HepG2 (cell line): Measurements from ENCODE around the gene CNKSR3. TPM values are rescaled to one million over a fixed set of nuclear protein-coding genes. Genes with fewer than 3 reads are reported as not detected.
A peak's percentile ranks its signal among the peaks of the same experiment; 100 is the strongest.

ENCODE experiments used
- ASH2L ChIP-seq: fragments of 300-600, 200-600 bp; sonication (generic); IDR thresholded peaks from 2 replicates; pipeline ENCODE4 v1.7.0; 2017; ENCODE audit warnings: low read depth, mild to moderate bottlenecking, moderate library complexity, mixed read lengths, low read length; ENCODE audit not compliant: insufficient read length
- BCL6 ChIP-seq: IDR thresholded peaks from 2 replicates; pipeline ENCODE4 v1.6.1; 2016; ENCODE audit warnings: missing genetic modification reagents, missing compliant biosample characterization
- ELF3 ChIP-seq: IDR thresholded peaks from 2 replicates; pipeline ENCODE4 v1.6.1; 2016; ENCODE audit warnings: missing genetic modification reagents, missing compliant biosample characterization
- EP300 ChIP-seq, 3 experiments: sonication (generic) in 1 of 3; formaldehyde crosslinking in 1 of 3; IDR thresholded peaks; 2 replicates each; pipeline versions ENCODE4 v1.5.1 to v1.6.1; 2011 to 2020; ENCODE audit warnings: low read depth in 2 of 3, low read length in 2 of 3, borderline replicate concordance in 1 of 3, improper control_type of control experiment in 1 of 3, mild to moderate bottlenecking in 1 of 3, missing genetic modification reagents in 1 of 3, moderate library complexity in 1 of 3
- ERF ChIP-seq: IDR thresholded peaks from 2 replicates; pipeline ENCODE4 v1.6.1; 2018; ENCODE audit warnings: missing biosample characterization, missing genetic modification reagents
- ETV5 ChIP-seq: IDR thresholded peaks from 2 replicates; pipeline ENCODE4 v1.6.1; 2018; ENCODE audit warnings: missing biosample characterization, missing genetic modification reagents, inconsistent platforms, borderline replicate concordance
- NCOA2 ChIP-seq: sonication (generic); formaldehyde crosslinking; IDR thresholded peaks from 2 replicates; pipeline ENCODE4 v1.8.0; 2022; ENCODE audit warnings: inconsistent platforms
- SAP130 ChIP-seq: IDR thresholded peaks from 2 replicates; pipeline ENCODE4 v1.6.1; 2016; ENCODE audit warnings: low read depth
- ZMYM4 ChIP-seq: sonication (generic); formaldehyde crosslinking; IDR thresholded peaks from 2 replicates; pipeline ENCODE4 v1.8.1; 2023; ENCODE audit warnings: mild to moderate bottlenecking, missing genetic modification reagents
- ZNF260 ChIP-seq: sonication (generic); formaldehyde crosslinking; IDR thresholded peaks from 2 replicates; pipeline ENCODE4 v1.4.0; 2020; ENCODE audit warnings: missing genetic modification reagents, low read depth, mild to moderate bottlenecking, borderline replicate concordance
- ZNF614 ChIP-seq: IDR thresholded peaks from 2 replicates; pipeline ENCODE4 v1.6.1; 2018; ENCODE audit warnings: missing biosample characterization, missing genetic modification reagents, inconsistent platforms, borderline replicate concordance
- ZSCAN31 ChIP-seq: sonication (generic); formaldehyde crosslinking; IDR thresholded peaks from 2 replicates; pipeline ENCODE4 v1.5.0; 2020; ENCODE audit warnings: low read depth, mild to moderate bottlenecking, missing genetic modification reagents
- ZSCAN9 ChIP-seq: IDR thresholded peaks from 2 replicates; pipeline ENCODE4 v1.6.1; 2016; ENCODE audit warnings: borderline replicate concordance
- polyA plus RNA-seq, 8 experiments: library from polyadenylated mRNA; depleted of rRNA in 3 of 8; stranded (reverse) in 7 of 8; unstranded in 1 of 8; fragments of >200 nt; fragmentation: Illumina TruSeq in 4 of 8; extraction: Trizol in 4 of 8; gene quantifications; 2 replicates each; pipeline versions ENCODE4 v1.2.1 to v1.2.3, GENCODE V29; 2011 to 2016; ENCODE audit warnings: low read depth in 4 of 8, missing spikeins in 1 of 8, mixed read lengths in 1 of 8; ENCODE audit not compliant: insufficient read depth in 1 of 8
- total RNA-seq, 5 experiments: library from RNA; depleted of rRNA; stranded (reverse); fragments of >200 nt; fragmentation: Illumina TruSeq; extraction: Trizol; gene quantifications; 2 replicates each; pipeline ENCODE4 v1.2.3, GENCODE V29; 2016; ENCODE audit warnings: low read depth in 1 of 5
- TF ChIP-seq, protein P1 (sequence below): sonication (generic); formaldehyde crosslinking; IDR thresholded peaks from 2 replicates; pipeline ENCODE4 v1.5.1; 2020; ENCODE audit warnings: mild to moderate bottlenecking, missing genetic modification reagents
- TF ChIP-seq, protein P2 (sequence below): sonication (generic); formaldehyde crosslinking; conservative IDR thresholded peaks from 2 replicates; pipeline ENCODE4 v1.8.0; 2022; ENCODE audit warnings: low read depth, missing genetic modification reagents
- TF ChIP-seq, protein P3 (sequence below): sonication (generic); formaldehyde crosslinking; IDR thresholded peaks from 2 replicates; pipeline ENCODE4 v1.4.0; 2020; ENCODE audit warnings: missing genetic modification reagents, mild to moderate bottlenecking, borderline replicate concordance
- TF ChIP-seq, protein P4 (sequence below): sonication (generic); formaldehyde crosslinking; IDR thresholded peaks from 2 replicates; pipeline ENCODE4 v1.4.0; 2020; ENCODE audit warnings: missing genetic modification reagents, borderline replicate concordance

The CNKSR3 gene
- total and polyA plus RNA-seq, 2 of the 13 experiments (the other 11 are each of a cell fraction or from before 2014, with no cell fraction given): 9.2 to 38.6 TPM

DNA sequence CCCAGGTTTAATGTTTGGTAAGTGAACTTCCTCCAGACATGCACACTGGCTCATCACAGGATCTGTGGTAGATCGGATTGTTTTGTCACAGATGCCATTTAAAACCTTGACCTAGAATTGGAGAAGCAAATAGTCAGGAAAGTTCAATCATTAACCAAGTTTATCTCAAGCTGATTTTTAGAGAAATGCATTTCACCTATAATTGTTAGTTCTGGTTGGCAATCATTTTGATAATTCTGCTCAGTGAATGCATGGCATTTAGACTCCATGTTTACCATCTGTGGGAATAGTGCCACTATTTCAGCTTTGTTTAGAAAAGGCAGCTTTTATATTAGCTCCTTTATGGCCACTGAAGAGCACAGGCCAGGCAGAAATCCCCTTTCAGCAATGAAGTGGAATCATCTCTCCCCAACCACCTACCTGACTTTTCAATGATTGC, 80.0 kb downstream of the CNKSR3 start (continued):
- TF ChIP-seq, protein P1, sequence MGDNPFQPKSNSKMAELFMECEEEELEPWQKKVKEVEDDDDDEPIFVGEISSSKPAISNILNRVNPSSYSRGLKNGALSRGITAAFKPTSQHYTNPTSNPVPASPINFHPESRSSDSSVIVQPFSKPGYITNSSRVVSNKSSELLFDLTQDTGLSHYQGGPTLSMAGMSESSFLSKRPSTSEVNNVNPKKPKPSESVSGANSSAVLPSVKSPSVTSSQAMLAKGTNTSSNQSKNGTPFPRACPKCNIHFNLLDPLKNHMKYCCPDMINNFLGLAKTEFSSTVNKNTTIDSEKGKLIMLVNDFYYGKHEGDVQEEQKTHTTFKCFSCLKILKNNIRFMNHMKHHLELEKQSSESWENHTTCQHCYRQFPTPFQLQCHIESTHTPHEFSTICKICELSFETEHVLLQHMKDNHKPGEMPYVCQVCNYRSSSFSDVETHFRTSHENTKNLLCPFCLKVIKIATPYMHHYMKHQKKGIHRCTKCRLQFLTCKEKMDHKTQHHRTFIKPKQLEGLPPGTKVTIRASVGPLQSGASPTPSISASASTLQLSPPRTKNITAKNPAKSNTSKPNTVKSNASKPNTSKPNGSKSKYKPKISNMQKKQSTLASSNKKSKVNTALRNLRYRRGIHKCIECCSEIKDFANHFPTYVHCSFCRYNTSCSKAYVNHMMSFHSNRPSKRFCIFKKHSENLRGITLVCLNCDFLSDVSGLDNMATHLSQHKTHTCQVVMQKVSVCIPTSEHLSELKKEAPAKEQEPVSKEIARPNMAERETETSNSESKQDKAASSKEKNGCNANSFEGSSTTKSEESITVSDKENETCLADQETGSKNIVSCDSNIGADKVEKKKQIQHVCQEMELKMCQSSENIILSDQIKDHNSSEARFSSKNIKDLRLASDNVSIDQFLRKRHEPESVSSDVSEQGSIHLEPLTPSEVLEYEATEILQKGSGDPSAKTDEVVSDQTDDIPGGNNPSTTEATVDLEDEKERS (CRISPR knock-in tag): 0 out of 2 replicates have a peak, but pooled peaks have one; percentile 44
- TF ChIP-seq ASH2L (peak; percentile 94), ZMYM4 (CRISPR knock-in tag) (peak; percentile 72), EP300 (IDR thresholded peaks at IDR 0.05; ENCODE audit: low read depth in 2 of 2, low read length in 2 of 2) (peak in 1 of 2 experiments; percentile 68; a peak in 2 of 4 replicates), EP300 (CRISPR knock-in tag; IDR thresholded peaks at IDR 0.05; ENCODE audit: borderline replicate concordance) (no peak), ZNF260 (CRISPR knock-in tag) (no peak), NCOA2 (CRISPR knock-in tag) (peak; percentile 56), ERF (CRISPR knock-in tag) (peak; percentile 15; the same call in 1 of the 2 replicates), BCL6 (CRISPR knock-in tag) (peak; percentile 82), ZSCAN9 (CRISPR knock-in tag) (peak; percentile 21; the same call in 1 of the 2 replicates), ETV5 (peak; percentile 29; the same call in 1 of the 2 replicates), SAP130 (peak; percentile 61), ZNF614 (0 out of 2 replicates have a peak, but pooled peaks have one; percentile 43), ELF3 (CRISPR knock-in tag) (peak; percentile 47; the same call in 1 of the 2 replicates), ZSCAN31 (CRISPR knock-in tag) (0 out of 2 replicates have a peak, but pooled peaks have one; percentile 42)
- TF ChIP-seq, protein P2, sequence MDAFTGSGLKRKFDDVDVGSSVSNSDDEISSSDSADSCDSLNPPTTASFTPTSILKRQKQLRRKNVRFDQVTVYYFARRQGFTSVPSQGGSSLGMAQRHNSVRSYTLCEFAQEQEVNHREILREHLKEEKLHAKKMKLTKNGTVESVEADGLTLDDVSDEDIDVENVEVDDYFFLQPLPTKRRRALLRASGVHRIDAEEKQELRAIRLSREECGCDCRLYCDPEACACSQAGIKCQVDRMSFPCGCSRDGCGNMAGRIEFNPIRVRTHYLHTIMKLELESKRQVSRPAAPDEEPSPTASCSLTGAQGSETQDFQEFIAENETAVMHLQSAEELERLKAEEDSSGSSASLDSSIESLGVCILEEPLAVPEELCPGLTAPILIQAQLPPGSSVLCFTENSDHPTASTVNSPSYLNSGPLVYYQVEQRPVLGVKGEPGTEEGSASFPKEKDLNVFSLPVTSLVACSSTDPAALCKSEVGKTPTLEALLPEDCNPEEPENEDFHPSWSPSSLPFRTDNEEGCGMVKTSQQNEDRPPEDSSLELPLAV (CRISPR knock-in tag): no peak
- TF ChIP-seq, protein P3, sequence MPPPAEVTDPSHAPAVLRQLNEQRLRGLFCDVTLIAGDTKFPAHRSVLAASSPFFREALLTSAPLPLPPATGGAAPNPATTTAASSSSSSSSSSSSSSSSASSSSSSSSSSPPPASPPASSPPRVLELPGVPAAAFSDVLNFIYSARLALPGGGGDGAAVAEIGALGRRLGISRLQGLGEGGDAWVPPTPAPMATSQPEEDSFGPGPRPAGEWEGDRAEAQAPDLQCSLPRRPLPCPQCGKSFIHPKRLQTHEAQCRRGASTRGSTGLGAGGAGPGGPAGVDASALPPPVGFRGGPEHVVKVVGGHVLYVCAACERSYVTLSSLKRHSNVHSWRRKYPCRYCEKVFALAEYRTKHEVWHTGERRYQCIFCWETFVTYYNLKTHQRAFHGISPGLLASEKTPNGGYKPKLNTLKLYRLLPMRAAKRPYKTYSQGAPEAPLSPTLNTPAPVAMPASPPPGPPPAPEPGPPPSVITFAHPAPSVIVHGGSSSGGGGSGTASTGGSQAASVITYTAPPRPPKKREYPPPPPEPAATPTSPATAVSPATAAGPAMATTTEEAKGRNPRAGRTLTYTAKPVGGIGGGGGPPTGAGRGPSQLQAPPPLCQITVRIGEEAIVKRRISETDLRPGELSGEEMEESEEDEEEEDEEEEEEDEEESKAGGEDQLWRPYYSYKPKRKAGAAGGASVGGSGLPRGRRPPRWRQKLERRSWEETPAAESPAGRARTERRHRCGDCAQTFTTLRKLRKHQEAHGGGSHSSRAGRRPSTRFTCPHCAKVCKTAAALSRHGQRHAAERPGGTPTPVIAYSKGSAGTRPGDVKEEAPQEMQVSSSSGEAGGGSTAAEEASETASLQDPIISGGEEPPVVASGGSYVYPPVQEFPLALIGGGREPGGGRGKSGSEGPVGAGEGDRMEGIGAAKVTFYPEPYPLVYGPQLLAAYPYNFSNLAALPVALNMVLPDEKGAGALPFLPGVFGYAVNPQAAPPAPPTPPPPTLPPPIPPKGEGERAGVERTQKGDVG (CRISPR knock-in tag): no peak
- TF ChIP-seq, protein P4, sequence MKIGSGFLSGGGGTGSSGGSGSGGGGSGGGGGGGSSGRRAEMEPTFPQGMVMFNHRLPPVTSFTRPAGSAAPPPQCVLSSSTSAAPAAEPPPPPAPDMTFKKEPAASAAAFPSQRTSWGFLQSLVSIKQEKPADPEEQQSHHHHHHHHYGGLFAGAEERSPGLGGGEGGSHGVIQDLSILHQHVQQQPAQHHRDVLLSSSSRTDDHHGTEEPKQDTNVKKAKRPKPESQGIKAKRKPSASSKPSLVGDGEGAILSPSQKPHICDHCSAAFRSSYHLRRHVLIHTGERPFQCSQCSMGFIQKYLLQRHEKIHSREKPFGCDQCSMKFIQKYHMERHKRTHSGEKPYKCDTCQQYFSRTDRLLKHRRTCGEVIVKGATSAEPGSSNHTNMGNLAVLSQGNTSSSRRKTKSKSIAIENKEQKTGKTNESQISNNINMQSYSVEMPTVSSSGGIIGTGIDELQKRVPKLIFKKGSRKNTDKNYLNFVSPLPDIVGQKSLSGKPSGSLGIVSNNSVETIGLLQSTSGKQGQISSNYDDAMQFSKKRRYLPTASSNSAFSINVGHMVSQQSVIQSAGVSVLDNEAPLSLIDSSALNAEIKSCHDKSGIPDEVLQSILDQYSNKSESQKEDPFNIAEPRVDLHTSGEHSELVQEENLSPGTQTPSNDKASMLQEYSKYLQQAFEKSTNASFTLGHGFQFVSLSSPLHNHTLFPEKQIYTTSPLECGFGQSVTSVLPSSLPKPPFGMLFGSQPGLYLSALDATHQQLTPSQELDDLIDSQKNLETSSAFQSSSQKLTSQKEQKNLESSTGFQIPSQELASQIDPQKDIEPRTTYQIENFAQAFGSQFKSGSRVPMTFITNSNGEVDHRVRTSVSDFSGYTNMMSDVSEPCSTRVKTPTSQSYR (CRISPR knock-in tag): no peak
